H1 (cell line): ENCODE measurements around the gene ANXA2R. TPM values are rescaled to one million over a fixed set of nuclear protein-coding genes. Genes with fewer than 3 reads are reported as not detected.
A peak's percentile ranks its signal among the peaks of the same experiment; 100 is the strongest.

Source experiments
- CTCF ChIA-PET: fragments of 300-600 bp; sonication (Branson Sonifier 250); formaldehyde crosslinking; loops from one replicate; lab custom pipeline; 2021; ENCODE audit not compliant: partially characterized antibody; lab: Charles Lee
- POLR2A ChIA-PET: fragments of 300-600 bp; sonication (Branson Sonifier 250); formaldehyde crosslinking; loops from one replicate; lab custom pipeline; 2021; ENCODE audit warnings: inconsistent platforms; ENCODE audit not compliant: partially characterized antibody; lab: Charles Lee
- DNase-seq, 2 experiments: peaks; one replicate each; pipeline versions ENCODE4 v3.0.0 to v3.0.0-alpha.2; 2010 to 2022; ENCODE audit warnings: low spot score in 2 of 2, low read depth in 1 of 2, mixed read lengths in 1 of 2
- FAIRE-seq: peaks from 2 replicates; lab custom pipeline; 2011; peaks lifted over from hg19 to GRCh38; lab: Jason Lieb, UNC
- H2AFZ ChIP-seq: 2 replicates; pipeline ENCODE4 v1.8.1; 2012; ENCODE audit warnings: low read length, inconsistent platforms
- H2AK5ac ChIP-seq: 2 replicates; pipeline ENCODE4 v1.6.1; 2013; ENCODE audit warnings: low read depth, low read length
- H2BK120ac ChIP-seq: replicated peaks from 2 replicates; pipeline ENCODE3; 2013; ENCODE audit warnings: low read depth, low read length, inconsistent platforms
- H2BK12ac ChIP-seq: 2 replicates; pipeline ENCODE4 v1.6.1; 2013; ENCODE audit warnings: low read depth, low read length
- H2BK15ac ChIP-seq: 2 replicates; pipeline ENCODE4 v1.6.1; 2013; ENCODE audit warnings: low read length
- H2BK20ac ChIP-seq: 2 replicates; pipeline ENCODE4 v1.6.1; 2013; ENCODE audit warnings: low read length
- H2BK5ac ChIP-seq: 2 replicates; pipeline ENCODE4 v1.6.1; 2013; ENCODE audit warnings: low read depth, low read length
- H3K14ac ChIP-seq: 2 replicates; pipeline ENCODE4 v1.6.1; 2013; ENCODE audit warnings: inconsistent platforms; ENCODE audit not compliant: insufficient read length
- H3K18ac ChIP-seq: 2 replicates; pipeline ENCODE4 v1.6.1; 2013; ENCODE audit warnings: low read length; ENCODE audit errors: extremely low read depth
- H3K23ac ChIP-seq: 2 replicates; pipeline ENCODE4 v1.6.1; 2013; ENCODE audit warnings: inconsistent platforms; ENCODE audit not compliant: insufficient read length
- H3K23me2 ChIP-seq: 2 replicates; pipeline ENCODE4 v1.6.1; 2013; ENCODE audit warnings: low read depth, low read length
- H3K27ac ChIP-seq: 2 replicates; pipeline ENCODE4 v1.6.1; 2011; ENCODE audit warnings: low read depth, low read length, inconsistent platforms
- H3K27me3 ChIP-seq, 4 experiments: replicated peaks in 1 of 4; 1 replicate in 1 of 4; 2 replicates in 3 of 4; pipeline versions ENCODE4 v1.6.1 to v1.8.1; 2011 to 2013; ENCODE audit warnings: low read length in 3 of 4, mild to moderate bottlenecking in 3 of 4, inconsistent platforms in 2 of 4, mixed read lengths in 2 of 4, moderate library complexity in 1 of 4; ENCODE audit not compliant: control insufficient read depth in 3 of 4, insufficient read depth in 3 of 4; ENCODE audit errors: extremely low read depth in 1 of 4
- H3K36me3 ChIP-seq, 4 experiments: 2 replicates each; pipeline versions ENCODE4 v1.6.1 to v1.8.1; 2011 to 2013; ENCODE audit warnings: mild to moderate bottlenecking in 4 of 4, low read length in 3 of 4, moderate library complexity in 2 of 4, control low read depth in 1 of 4, inconsistent platforms in 1 of 4; ENCODE audit not compliant: insufficient read depth in 4 of 4, control insufficient read depth in 2 of 4
- H3K4ac ChIP-seq: replicated peaks from 2 replicates; pipeline ENCODE3; 2013; ENCODE audit warnings: low read length, low read depth, mixed read lengths, inconsistent platforms; ENCODE audit not compliant: insufficient read length
- H3K4me1 ChIP-seq, 4 experiments: replicated peaks in 1 of 4; 1 replicate in 1 of 4; 2 replicates in 3 of 4; pipeline versions ENCODE4 v1.6.1 to v1.8.1; 2011 to 2013; ENCODE audit warnings: low read length in 3 of 4, inconsistent platforms in 2 of 4, mixed read lengths in 1 of 4; ENCODE audit not compliant: insufficient read depth in 4 of 4, control insufficient read depth in 3 of 4
- H3K4me2 ChIP-seq, 2 experiments: 2 replicates each; pipeline versions ENCODE4 v1.6.1 to v1.8.1; 2011 to 2013; ENCODE audit warnings: low read depth in 2 of 2, low read length in 2 of 2, control low read depth in 1 of 2, inconsistent platforms in 1 of 2, mild to moderate bottlenecking in 1 of 2; ENCODE audit not compliant: insufficient read depth in 1 of 2
- H3K4me3 ChIP-seq, 4 experiments: fragments of 200-600, 300-600 bp in 1 of 4; sonication (generic), shearing (Covaris generic), sonication (Bioruptor Twin) in 1 of 4; 2 replicates each; pipeline versions ENCODE4 v1.5.1 to v1.8.1; 2011 to 2016; ENCODE audit warnings: low read length in 4 of 4, low read depth in 3 of 4, control low read depth in 2 of 4, inconsistent platforms in 2 of 4, mild to moderate bottlenecking in 2 of 4, mixed read lengths in 1 of 4, moderate library complexity in 1 of 4; ENCODE audit not compliant: insufficient read depth in 2 of 4; ENCODE audit errors: extremely low read depth in 1 of 4
- H3K56ac ChIP-seq: replicated peaks from 2 replicates; pipeline ENCODE3; 2013; ENCODE audit warnings: low read depth, mild to moderate bottlenecking, mixed read lengths, low read length, inconsistent platforms; ENCODE audit not compliant: insufficient read length
- H3K79me1 ChIP-seq: 2 replicates; pipeline ENCODE4 v1.6.1; 2013; ENCODE audit warnings: low read depth, low read length, control low read depth
- H3K79me2 ChIP-seq, 2 experiments: 2 replicates each; pipeline versions ENCODE4 v1.6.1 to v1.8.1; 2012 to 2013; ENCODE audit warnings: low read length in 2 of 2, mild to moderate bottlenecking in 2 of 2, inconsistent platforms in 1 of 2; ENCODE audit not compliant: insufficient read depth in 2 of 2, control insufficient read depth in 1 of 2
- H3K9ac ChIP-seq, 4 experiments: replicated peaks in 1 of 4; 1 replicate in 1 of 4; 2 replicates in 3 of 4; pipeline versions ENCODE4 v1.6.1 to v1.8.1; 2011 to 2013; ENCODE audit warnings: low read depth in 3 of 4, low read length in 3 of 4, control low read depth in 2 of 4, mild to moderate bottlenecking in 2 of 4, moderate library complexity in 2 of 4, inconsistent platforms in 1 of 4; ENCODE audit errors: extremely low read depth in 1 of 4
- H3K9me3 ChIP-seq, 2 experiments: 2 replicates each; pipeline versions ENCODE4 v1.6.1 to v1.8.1; 2012 to 2013; ENCODE audit warnings: mild to moderate bottlenecking in 2 of 2, moderate library complexity in 2 of 2, control low read depth in 1 of 2, inconsistent platforms in 1 of 2, low read depth in 1 of 2, low read length in 1 of 2, mixed read lengths in 1 of 2; ENCODE audit not compliant: insufficient read depth in 2 of 2
- H4K20me1 ChIP-seq, 2 experiments: replicated peaks in 1 of 2; 2 replicates each; pipeline versions ENCODE3 to v1.8.1; 2011 to 2013; ENCODE audit warnings: inconsistent platforms in 2 of 2, low read length in 2 of 2, mild to moderate bottlenecking in 1 of 2; ENCODE audit not compliant: insufficient read depth in 2 of 2, control insufficient read depth in 1 of 2
- H4K5ac ChIP-seq: 2 replicates; pipeline ENCODE4 v1.6.1; 2013; ENCODE audit warnings: low read length, low read depth, mixed read lengths, inconsistent platforms; ENCODE audit not compliant: insufficient read length
- H4K8ac ChIP-seq: 2 replicates; pipeline ENCODE4 v1.8.0; 2013; ENCODE audit warnings: mild to moderate bottlenecking, moderate library complexity, low read length, inconsistent platforms; ENCODE audit not compliant: insufficient read depth; ENCODE audit errors: extremely low read depth
- H4K91ac ChIP-seq: replicated peaks from 2 replicates; pipeline ENCODE3; 2013; ENCODE audit warnings: low read length, mixed read lengths, inconsistent platforms; ENCODE audit not compliant: insufficient read length
- EZH2 ChIP-seq: fragments of 200-600 bp; sonication (generic); IDR thresholded peaks from 2 replicates; pipeline ENCODE4 v1.7.1; 2012; ENCODE audit warnings: low read depth, mild to moderate bottlenecking, moderate library complexity, low read length, inconsistent platforms; ENCODE audit not compliant: severe bottlenecking
- POLR2AphosphoS5 ChIP-seq: IDR thresholded peaks from 2 replicates; pipeline ENCODE4 v1.6.1; 2011; ENCODE audit warnings: low read depth, low read length
- RNF2 ChIP-seq: fragments of 200-900, 300-1000 bp; sonication (generic); IDR thresholded peaks from 2 replicates; pipeline ENCODE4 v1.7.1; 2016; ENCODE audit warnings: borderline replicate concordance, low read depth, mild to moderate bottlenecking, antibody characterized with exemption, low read length; ENCODE audit not compliant: poor library complexity, severe bottlenecking; ENCODE audit errors: missing control alignments
- SP2 ChIP-seq: IDR thresholded peaks from 2 replicates; pipeline ENCODE4 v1.6.1; 2012; ENCODE audit warnings: mild to moderate bottlenecking, low read length, inconsistent platforms
- SUZ12 ChIP-seq: fragments of 200-600 bp; sonication (generic); IDR thresholded peaks from 2 replicates; pipeline ENCODE4 v1.6.1; 2012; ENCODE audit warnings: mild to moderate bottlenecking, inconsistent platforms, low read length, moderate library complexity, mixed read lengths
- WGBS, 2 experiments: shearing (Covaris generic) in 1 of 2; methylation state at CpG; one replicate each; pipeline versions ENCODE4 v1.1.6 to v1.1.7; 2013 to 2015; ENCODE audit warnings: low lambda C conversion rate in 2 of 2, mixed read lengths in 2 of 2, inconsistent platforms in 1 of 2, low coverage in 1 of 2, missing lambda C conversion rate in 1 of 2; ENCODE audit not compliant: insufficient replicate concordance in 2 of 2, insufficient coverage in 1 of 2, insufficient read length in 1 of 2; ENCODE audit errors: extremely low coverage in 1 of 2, missing lambda C conversion rate in 1 of 2; 5-methylcytosine and 5-hydroxymethylcytosine counted together
- polyA plus RNA-seq, 7 experiments: library from polyadenylated mRNA; depleted of rRNA in 3 of 7; stranded (reverse) in 5 of 7; unstranded in 2 of 7; fragments of >200 nt in 5 of 7; fragments of 200-250 nt in 2 of 7; gene quantifications; 1 replicate in 5 of 7; 2 replicates in 1 of 7; 4 replicates in 1 of 7; pipeline versions ENCODE4 v1.2.1 to v1.2.3, GENCODE V29; 2011 to 2013; ENCODE audit warnings: missing spikeins in 2 of 7, mixed read lengths in 2 of 7
- total RNA-seq: library from RNA; stranded (reverse); fragmentation: NEBNext Ultra II Directional; extraction: Animal tissue kit (Norgen Biotek cat#: 25700); gene quantifications from 2 replicates; pipeline ENCODE4 v1.2.1, GENCODE V29; 2021

Gene ANXA2R
- total and polyA plus RNA-seq, 2 of the 8 experiments (the other 6 are each of a cell fraction or from before 2014, with no cell fraction given) = 0.08 to 0.17 TPM

DNA sequence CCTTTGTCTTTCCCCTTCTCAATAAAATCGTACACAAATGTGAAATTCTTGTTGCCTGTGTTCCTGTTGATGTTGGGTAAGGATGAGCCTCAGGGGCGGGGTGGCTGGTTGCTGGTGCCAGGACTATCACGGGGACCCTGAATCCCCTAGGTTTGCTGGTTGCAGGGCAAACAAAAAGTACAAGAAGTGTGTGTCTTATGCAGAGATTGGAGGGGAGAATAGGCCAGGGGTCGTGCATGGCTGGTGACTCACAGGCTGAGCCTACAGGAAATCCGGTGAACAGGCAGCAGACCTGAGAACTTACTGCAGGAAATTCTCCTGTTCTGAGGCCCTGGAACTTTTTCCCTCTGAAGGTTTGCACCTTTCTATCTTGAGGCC, 5.5 kb downstream of the ANXA2R start:
- H3K18ac ChIP-seq = no peak overlapping the region
- H2BK120ac ChIP-seq = no peak overlapping the region
- DNase-seq = peak in 1 of 2 experiments; percentile 51
- H3K27me3 ChIP-seq = peaks cover 59 to 75% (median 71%) of the 10 kb centered on the region in 4 experiments
- ChIA-PET CTCF (no interaction called here), POLR2A (no interaction called here)
- no peak for FAIRE-seq
- H3K4me3 ChIP-seq = peak overlapping the region in 2 of 4 experiments; percentile 10 to 47; a peak in 2 of 8 replicates
- WGBS, 2 experiments = 11% methylated on average over 5 of the region's 5 CpGs; no CpG with 5 or more reads in 1 of the 2 experiments
- H2BK12ac ChIP-seq = 0 out of 2 replicates have a peak overlapping the region, but pooled peaks have one; percentile 22
- H3K23ac ChIP-seq = no peak overlapping the region
- H3K4me2 ChIP-seq = peak overlapping the region; percentile 66 to 75
- H3K4me1 ChIP-seq = peaks cover 3 to 16% (median 10%) of the 10 kb centered on the region in 4 experiments; a peak in 6 of 7 replicates
- H3K9ac ChIP-seq = no peak overlapping the region
- H3K27ac ChIP-seq = no peak overlapping the region
- no peak overlapping the region for H4K91ac ChIP-seq
- H2BK5ac ChIP-seq = no peak overlapping the region
- H2AFZ ChIP-seq = no peak overlapping the region
- H2AK5ac ChIP-seq = no peak overlapping the region
- TF ChIP-seq EZH2 (peak; percentile 67), SUZ12 (peak; percentile 71; the same call in 1 of the 2 replicates), RNF2 (peak; percentile 93), POLR2AphosphoS5 (no peak), SP2 (no peak)
- TF ChIP-seq, all 59 proteins: peak for 3
- peaks cover 16 to 35% of the 10 kb centered on the region in 2 experiments for H4K20me1 ChIP-seq
- H2BK15ac ChIP-seq = no peak overlapping the region
- no peak overlapping the region for H4K5ac ChIP-seq
- H3K56ac ChIP-seq = no peak overlapping the region
- no peak overlapping the region for H3K14ac ChIP-seq
- H3K9me3 ChIP-seq = no peaks in the 10 kb centered on the region; a peak in 1 of 4 replicates
- H3K23me2 ChIP-seq = no peaks in the 10 kb centered on the region
- no peaks in the 10 kb centered on the region; a peak in 1 of 8 replicates for H3K36me3 ChIP-seq
- no peak overlapping the region for H4K8ac ChIP-seq
- no peaks in the 10 kb centered on the region for H3K79me2 ChIP-seq
- no peak overlapping the region for H2BK20ac ChIP-seq
- no peak overlapping the region for H3K4ac ChIP-seq
- H3K79me1 ChIP-seq = no peaks in the 10 kb centered on the region; the same call in 1 of the 2 replicates
